Immature natural killer cell (primary cell): ENCODE results near the gene ARHGAP26. TPM values are rescaled to one million over a fixed set of nuclear protein-coding genes. Genes with fewer than 3 reads are reported as not detected.
"Not testable (repeated sequence)": the region's sequence is repeated elsewhere in the genome, so short reads cannot be mapped to it uniquely, and the experiment has no call there.

ENCODE experiments used
- DNase-seq, 3 donors: peaks; one replicate each; pipeline ENCODE4 v3.0.0; 2022; ENCODE audit warnings: mixed read lengths in 1 of 3
- H3K27ac Mint-ChIP-seq, 6 donors: one replicate each; pipeline ENCODE4 v1.8.0; 2020; ENCODE audit warnings: mixed read lengths in 6 of 6, mild to moderate bottlenecking in 5 of 6, inconsistent platforms in 4 of 6, moderate library complexity in 3 of 6
- H3K27me3 Mint-ChIP-seq, 3 donors: one replicate each; pipeline ENCODE4 v1.8.0; 2020 to 2021; ENCODE audit warnings: low read depth in 3 of 3, mild to moderate bottlenecking in 3 of 3, mixed read lengths in 3 of 3, moderate library complexity in 3 of 3, inconsistent platforms in 1 of 3
- H3K36me3 Mint-ChIP-seq, 3 donors: one replicate each; pipeline ENCODE4 v1.8.0; 2020; ENCODE audit warnings: mixed read lengths in 3 of 3, inconsistent platforms in 2 of 3, mild to moderate bottlenecking in 2 of 3
- H3K4me1 Mint-ChIP-seq, 2 donors: one replicate each; pipeline ENCODE4 v1.8.0; 2020; ENCODE audit warnings: inconsistent platforms in 2 of 2, mild to moderate bottlenecking in 2 of 2, mixed read lengths in 2 of 2, moderate library complexity in 1 of 2
- H3K4me3 Mint-ChIP-seq, 5 donors: one replicate each; pipeline ENCODE4 v1.8.0; 2020; ENCODE audit warnings: mild to moderate bottlenecking in 5 of 5, mixed read lengths in 5 of 5, inconsistent platforms in 3 of 5, moderate library complexity in 3 of 5
- H3K9me3 Mint-ChIP-seq, 6 donors: one replicate each; pipeline ENCODE4 v1.8.0; 2020; ENCODE audit warnings: mild to moderate bottlenecking in 6 of 6, mixed read lengths in 6 of 6, inconsistent platforms in 4 of 6, moderate library complexity in 3 of 6
- polyA plus RNA-seq, 3 donors: library from polyadenylated mRNA; unstranded; fragments of 300-500 nt; fragmentation: Illumina TruSeq; gene quantifications; one replicate each; pipeline ENCODE4 v1.2.3, GENCODE V29; 2021

ARHGAP26 gene
- polyA plus RNA-seq, 3 donors from 2014 or later: 14.5 to 43.7 (median 17.6) TPM

GRCh38 chr5:143196601-143197259 lies 426.6 kb downstream of the ARHGAP26 start:
- H3K4me1 Mint-ChIP-seq: peaks cover 21 to 35% of the 10 kb centered on the region in 2 donors
- H3K27ac Mint-ChIP-seq: peak overlapping the region in 1 of 6 donors; percentile 31
- H3K9me3 Mint-ChIP-seq: no peaks in the 10 kb centered on the region
- peaks cover 0 to 12% (median 8%) of the 10 kb centered on the region in 3 donors for H3K36me3 Mint-ChIP-seq
- DNase-seq: no peak
- peak overlapping the region in 1 of 5 donors; percentile 46 for H3K4me3 Mint-ChIP-seq
- H3K27me3 Mint-ChIP-seq: peaks cover 0 to 2% (median 2%) of the 10 kb centered on the region in 3 donors

GRCh38 chr5:143197260-143197656 lies 427.1 kb downstream of the ARHGAP26 start:
- no peak overlapping the region for H3K27ac Mint-ChIP-seq
- H3K9me3 Mint-ChIP-seq: no peaks in the 10 kb centered on the region
- H3K27me3 Mint-ChIP-seq: peaks cover 0 to 2% (median 2%) of the 10 kb centered on the region in 3 donors
- peaks cover 21 to 35% of the 10 kb centered on the region in 2 donors for H3K4me1 Mint-ChIP-seq
- no peak for DNase-seq
- no peak overlapping the region for H3K4me3 Mint-ChIP-seq
- peaks cover 3 to 10% (median 4%) of the 10 kb centered on the region in 3 donors for H3K36me3 Mint-ChIP-seq

GRCh38 chr5:143198332-143198731 lies 428.2 kb downstream of the ARHGAP26 start:
- H3K9me3 Mint-ChIP-seq: no peaks in the 10 kb centered on the region
- no peak for DNase-seq
- peaks cover 3 to 15% (median 13%) of the 10 kb centered on the region in 3 donors for H3K36me3 Mint-ChIP-seq
- H3K4me3 Mint-ChIP-seq: no peak overlapping the region
- peaks cover 21 to 35% of the 10 kb centered on the region in 2 donors for H3K4me1 Mint-ChIP-seq
- no peak overlapping the region for H3K27ac Mint-ChIP-seq
- peaks cover 0 to 6% (median 2%) of the 10 kb centered on the region in 3 donors for H3K27me3 Mint-ChIP-seq

GRCh38 chr5:143199161-143199560 lies 429.0 kb downstream of the ARHGAP26 start:
- H3K4me1 Mint-ChIP-seq: peaks cover 21 to 35% of the 10 kb centered on the region in 2 donors
- peaks cover 0 to 6% (median 2%) of the 10 kb centered on the region in 3 donors for H3K27me3 Mint-ChIP-seq
- H3K4me3 Mint-ChIP-seq: no peak overlapping the region
- H3K9me3 Mint-ChIP-seq: no peaks in the 10 kb centered on the region
- no peak overlapping the region for H3K27ac Mint-ChIP-seq
- H3K36me3 Mint-ChIP-seq: peaks cover 3 to 14% (median 13%) of the 10 kb centered on the region in 3 donors
- DNase-seq: no peak

GRCh38 chr5:143199843-143200242 lies 429.7 kb downstream of the ARHGAP26 start:
- no peak overlapping the region for H3K4me3 Mint-ChIP-seq
- peak overlapping the region in 2 of 6 donors; percentile 19 to 73 for H3K27ac Mint-ChIP-seq
- no peak for DNase-seq
- H3K4me1 Mint-ChIP-seq: peaks cover 23 to 36% of the 10 kb centered on the region in 2 donors
- peaks cover 3 to 10% (median 7%) of the 10 kb centered on the region in 3 donors for H3K36me3 Mint-ChIP-seq
- peaks cover 0 to 6% (median 2%) of the 10 kb centered on the region in 3 donors for H3K27me3 Mint-ChIP-seq
- H3K9me3 Mint-ChIP-seq: no peaks in the 10 kb centered on the region

- H3K4me1 Mint-ChIP-seq: peaks cover 19 to 39% of the 10 kb centered on the region in 2 donors
- peak overlapping the region in 2 of 6 donors; percentile 18 to 37 for H3K27ac Mint-ChIP-seq
- H3K4me3 Mint-ChIP-seq: no peak overlapping the region
Measured at GRCh38 chr5:143200781-143201398, 430.7 kb downstream of the ARHGAP26 start.

GRCh38 chr5:143201589-143201988 lies 431.4 kb downstream of the ARHGAP26 start:
- Mint-ChIP-seq H3K4me1 (peaks cover 15 to 39% of the 10 kb centered on the region in 2 donors), H3K27ac (no peak overlapping the region), H3K27me3 (peaks cover 0 to 7% (median 2%) of the 10 kb centered on the region in 3 donors), H3K4me3 (no peak overlapping the region), H3K36me3 (peaks cover 3 to 10% (median 8%) of the 10 kb centered on the region in 3 donors), H3K9me3 (no peaks in the 10 kb centered on the region)
- no peak for DNase-seq

More at GRCh38 chr5:143200781-143201398, 430.7 kb downstream of the ARHGAP26 start:
- Mint-ChIP-seq H3K27me3 (peaks cover 0 to 6% (median 2%) of the 10 kb centered on the region in 3 donors), H3K9me3 (no peaks in the 10 kb centered on the region), H3K36me3 (peaks cover 3 to 10% (median 7%) of the 10 kb centered on the region in 3 donors)
- DNase-seq: no peak

GRCh38 chr5:143203301-143203956 lies 433.3 kb downstream of the ARHGAP26 start:
- H3K4me3 Mint-ChIP-seq, H3K9me3 Mint-ChIP-seq, DNase-seq, H3K27me3 Mint-ChIP-seq: not testable (repeated sequence)
- Mint-ChIP-seq H3K4me1 (peaks cover 8 to 31% of the 10 kb centered on the region in 2 donors), H3K36me3 (peaks cover 3 to 15% (median 11%) of the 10 kb centered on the region in 3 donors), H3K27ac (peak overlapping the region in 1 of 6 donors; percentile 62)

- H3K4me1 Mint-ChIP-seq: peaks cover 8 to 31% of the 10 kb centered on the region in 2 donors
- no peaks in the 10 kb centered on the region for H3K9me3 Mint-ChIP-seq
- DNase-seq: no peak
- H3K27me3 Mint-ChIP-seq: peaks cover 0 to 9% (median 2%) of the 10 kb centered on the region in 3 donors
- H3K4me3 Mint-ChIP-seq: no peak overlapping the region
- peak overlapping the region in 3 of 6 donors; percentile 18 to 74 (median 60) for H3K27ac Mint-ChIP-seq
- peaks cover 3 to 18% (median 14%) of the 10 kb centered on the region in 3 donors for H3K36me3 Mint-ChIP-seq
Measured at GRCh38 chr5:143204474-143205246, 434.5 kb downstream of the ARHGAP26 start.

- DNase-seq: no peak
- peaks cover 0 to 8% (median 5%) of the 10 kb centered on the region in 3 donors for H3K27me3 Mint-ChIP-seq
- H3K27ac Mint-ChIP-seq: peak overlapping the region in 2 of 6 donors; percentile 17 to 74
- peaks cover 7 to 22% (median 20%) of the 10 kb centered on the region in 3 donors for H3K36me3 Mint-ChIP-seq
- H3K4me1 Mint-ChIP-seq: peaks cover 9 to 31% of the 10 kb centered on the region in 2 donors
- H3K9me3 Mint-ChIP-seq: no peaks in the 10 kb centered on the region
- H3K4me3 Mint-ChIP-seq: no peak overlapping the region
Measured at GRCh38 chr5:143205386-143205785, 435.2 kb downstream of the ARHGAP26 start.

- no peaks in the 10 kb centered on the region for H3K9me3 Mint-ChIP-seq
- peaks cover 7 to 26% (median 23%) of the 10 kb centered on the region in 3 donors for H3K36me3 Mint-ChIP-seq
- H3K4me3 Mint-ChIP-seq: peak overlapping the region in 1 of 5 donors; percentile 57
- H3K4me1 Mint-ChIP-seq: peaks cover 11 to 31% of the 10 kb centered on the region in 2 donors
- DNase-seq: peak in 1 of 3 donors; percentile 25
- peak overlapping the region in 3 of 6 donors; percentile 19 to 69 (median 23) for H3K27ac Mint-ChIP-seq
- peaks cover 0 to 8% (median 5%) of the 10 kb centered on the region in 3 donors for H3K27me3 Mint-ChIP-seq
Measured at GRCh38 chr5:143205883-143206195, 435.7 kb downstream of the ARHGAP26 start.

GRCh38 chr5:143206196-143207053 lies 436.2 kb downstream of the ARHGAP26 start:
- Mint-ChIP-seq H3K27ac (peak overlapping the region in 5 of 6 donors; percentile 12 to 69 (median 23)), H3K4me3 (peak overlapping the region in 1 of 5 donors; percentile 57), H3K36me3 (peaks cover 7 to 26% (median 23%) of the 10 kb centered on the region in 3 donors), H3K27me3 (peaks cover 0 to 8% (median 3%) of the 10 kb centered on the region in 3 donors), H3K9me3 (no peaks in the 10 kb centered on the region), H3K4me1 (peaks cover 11 to 31% of the 10 kb centered on the region in 2 donors)
- no peak for DNase-seq
